GM21786 (cell line): Measurements from ENCODE around the gene CRHR1.

ENCODE experiments used
- ATAC-seq: cut with Tn5 transposase; IDR thresholded peaks from one replicate; pipeline ENCODE4 v1.9.1; 2021; ENCODE audit not compliant: unreplicated experiment

Gene CRHR1

GRCh38 chr17:45757431-45758218, 26.5 kb upstream of the CRHR1 start:
- ATAC-seq, result no peak

- no peak for ATAC-seq
Measured at GRCh38 chr17:45758544-45758943, 25.6 kb upstream of the CRHR1 start.

- no peak for ATAC-seq
Measured at GRCh38 chr17:45759761-45760160, 24.4 kb upstream of the CRHR1 start.

- no peak for ATAC-seq
Measured at GRCh38 chr17:45761957-45762565, 22.1 kb upstream of the CRHR1 start.

- no peak for ATAC-seq
Measured at GRCh38 chr17:45763182-45763581, 20.9 kb upstream of the CRHR1 start.

- no peak for ATAC-seq
Measured at GRCh38 chr17:45764479-45764878, 19.6 kb upstream of the CRHR1 start.

- no peak for ATAC-seq
Measured at GRCh38 chr17:45768000-45768399, 16.1 kb upstream of the CRHR1 start.

- no peak for ATAC-seq
Measured at GRCh38 chr17:45770632-45771270, 13.4 kb upstream of the CRHR1 start.

GRCh38 chr17:45771271-45771959, 12.7 kb upstream of the CRHR1 start:
- ATAC-seq, result no peak

- ATAC-seq, result no peak
Measured at GRCh38 chr17:45775148-45775547, 9.0 kb upstream of the CRHR1 start.

GRCh38 chr17:45775576-45776011, 8.5 kb upstream of the CRHR1 start:
- no peak for ATAC-seq

GRCh38 chr17:45776896-45777295, 7.2 kb upstream of the CRHR1 start:
- no peak for ATAC-seq

- no peak for ATAC-seq
Measured at GRCh38 chr17:45777388-45777787, 6.7 kb upstream of the CRHR1 start.

GRCh38 chr17:45780921-45781320, 3.2 kb upstream of the CRHR1 start:
- ATAC-seq, result no peak

- ATAC-seq, result no peak
Measured at GRCh38 chr17:45782889-45783592, 1.1 kb upstream of the CRHR1 start.

GRCh38 chr17:45783593-45784292, 377 bp upstream of the CRHR1 start:
- no peak for ATAC-seq

- ATAC-seq, result no peak
Measured at GRCh38 chr17:45784741-45785479, 790 bp downstream of the CRHR1 start.

- ATAC-seq, result no peak
Measured at GRCh38 chr17:45785480-45786193, 1.5 kb downstream of the CRHR1 start.

- no peak for ATAC-seq
Measured at GRCh38 chr17:45786349-45786748, 2.2 kb downstream of the CRHR1 start.
